ENCODE data around the gene COQ2.
"Not testable (repeated sequence)": the region's sequence is repeated elsewhere in the genome, so short reads cannot be mapped to it uniquely, and the experiment has no call there.

DNA sequence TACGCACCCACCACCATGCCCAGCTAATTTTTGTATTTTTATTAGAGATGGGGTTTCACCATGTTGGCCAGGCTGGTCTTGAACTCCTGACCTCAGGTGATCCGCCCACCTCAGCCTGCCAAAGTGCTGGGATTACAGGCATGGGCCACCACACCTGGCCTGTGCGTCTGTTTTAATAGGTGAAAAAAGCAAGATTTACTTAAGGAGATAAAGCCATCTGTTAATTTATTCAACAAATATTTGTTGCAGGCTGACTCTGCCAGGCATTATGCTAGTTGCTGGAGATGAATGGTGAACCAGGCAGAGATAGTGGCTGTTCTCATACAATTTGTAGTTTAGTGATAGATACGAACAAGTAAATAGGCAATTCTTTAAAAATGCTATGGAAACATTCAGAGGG, 40.7 kb upstream of the COQ2 start:
- not testable (repeated sequence) for TF ChIP-seq POLR2A (IDR thresholded peaks at IDR 0.05)
- TF ChIP-seq, protein P1, sequence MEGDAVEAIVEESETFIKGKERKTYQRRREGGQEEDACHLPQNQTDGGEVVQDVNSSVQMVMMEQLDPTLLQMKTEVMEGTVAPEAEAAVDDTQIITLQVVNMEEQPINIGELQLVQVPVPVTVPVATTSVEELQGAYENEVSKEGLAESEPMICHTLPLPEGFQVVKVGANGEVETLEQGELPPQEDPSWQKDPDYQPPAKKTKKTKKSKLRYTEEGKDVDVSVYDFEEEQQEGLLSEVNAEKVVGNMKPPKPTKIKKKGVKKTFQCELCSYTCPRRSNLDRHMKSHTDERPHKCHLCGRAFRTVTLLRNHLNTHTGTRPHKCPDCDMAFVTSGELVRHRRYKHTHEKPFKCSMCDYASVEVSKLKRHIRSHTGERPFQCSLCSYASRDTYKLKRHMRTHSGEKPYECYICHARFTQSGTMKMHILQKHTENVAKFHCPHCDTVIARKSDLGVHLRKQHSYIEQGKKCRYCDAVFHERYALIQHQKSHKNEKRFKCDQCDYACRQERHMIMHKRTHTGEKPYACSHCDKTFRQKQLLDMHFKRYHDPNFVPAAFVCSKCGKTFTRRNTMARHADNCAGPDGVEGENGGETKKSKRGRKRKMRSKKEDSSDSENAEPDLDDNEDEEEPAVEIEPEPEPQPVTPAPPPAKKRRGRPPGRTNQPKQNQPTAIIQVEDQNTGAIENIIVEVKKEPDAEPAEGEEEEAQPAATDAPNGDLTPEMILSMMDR (IDR thresholded peaks at IDR 0.05): not testable (repeated sequence)
